ENCODE measurements around the gene SCN5A.

DNA sequence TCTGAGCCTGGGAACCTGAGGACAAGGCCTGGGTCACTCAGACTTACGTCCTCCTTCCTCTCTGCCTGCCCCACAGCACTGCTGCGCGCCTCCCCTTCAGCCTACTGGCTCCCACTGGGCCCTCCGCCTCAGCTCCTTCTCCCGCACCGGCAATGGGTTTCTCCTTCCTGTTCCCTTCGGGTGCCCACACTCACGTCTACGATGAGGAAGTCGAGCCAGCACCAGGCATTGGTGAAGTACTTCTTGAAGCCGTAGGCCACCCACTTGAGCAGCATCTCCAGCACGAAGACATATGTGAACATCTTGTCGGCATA lies 83.3 kb downstream of the SCN5A start:
- TF ChIP-seq POLR2A (IDR thresholded peaks at IDR 0.05): no peak
- TF ChIP-seq, protein P1, sequence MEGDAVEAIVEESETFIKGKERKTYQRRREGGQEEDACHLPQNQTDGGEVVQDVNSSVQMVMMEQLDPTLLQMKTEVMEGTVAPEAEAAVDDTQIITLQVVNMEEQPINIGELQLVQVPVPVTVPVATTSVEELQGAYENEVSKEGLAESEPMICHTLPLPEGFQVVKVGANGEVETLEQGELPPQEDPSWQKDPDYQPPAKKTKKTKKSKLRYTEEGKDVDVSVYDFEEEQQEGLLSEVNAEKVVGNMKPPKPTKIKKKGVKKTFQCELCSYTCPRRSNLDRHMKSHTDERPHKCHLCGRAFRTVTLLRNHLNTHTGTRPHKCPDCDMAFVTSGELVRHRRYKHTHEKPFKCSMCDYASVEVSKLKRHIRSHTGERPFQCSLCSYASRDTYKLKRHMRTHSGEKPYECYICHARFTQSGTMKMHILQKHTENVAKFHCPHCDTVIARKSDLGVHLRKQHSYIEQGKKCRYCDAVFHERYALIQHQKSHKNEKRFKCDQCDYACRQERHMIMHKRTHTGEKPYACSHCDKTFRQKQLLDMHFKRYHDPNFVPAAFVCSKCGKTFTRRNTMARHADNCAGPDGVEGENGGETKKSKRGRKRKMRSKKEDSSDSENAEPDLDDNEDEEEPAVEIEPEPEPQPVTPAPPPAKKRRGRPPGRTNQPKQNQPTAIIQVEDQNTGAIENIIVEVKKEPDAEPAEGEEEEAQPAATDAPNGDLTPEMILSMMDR (IDR thresholded peaks at IDR 0.05): no peak
